PC-3 (cell line): Measurements from ENCODE around the gene BCORL1.

Source experiments
- CTCF ChIP-seq: fragments of 300-600 bp; sonication (generic); conservative IDR thresholded peaks from 2 replicates; pipeline ENCODE4 v1.5.1; 2017; ENCODE audit warnings: antibody characterized with exemption, low read depth, mild to moderate bottlenecking, low read length
- EZH2 ChIP-seq: fragments of 300-600 bp; sonication (generic); IDR thresholded peaks from one replicate; pipeline ENCODE4 v1.6.1; 2017; ENCODE audit warnings: antibody characterized with exemption, mild to moderate bottlenecking, low read length; ENCODE audit not compliant: unreplicated experiment

GRCh38 chrX:129955682-129956081 is 26.8 kb upstream of the BCORL1 start:
- TF ChIP-seq CTCF = no peak
- TF ChIP-seq EZH2 = no peak
